ENCODE data around the gene MATN1. TPM values are rescaled to one million over a fixed set of nuclear protein-coding genes. Genes with fewer than 3 reads are reported as not detected.
"Not testable (repeated sequence)": the region's sequence is repeated elsewhere in the genome, so short reads cannot be mapped to it uniquely, and the experiment has no call there.

Gene MATN1
- total RNA-seq, 2 donors from 2014 or later, result 0.31 to 0.66 TPM

DNA sequence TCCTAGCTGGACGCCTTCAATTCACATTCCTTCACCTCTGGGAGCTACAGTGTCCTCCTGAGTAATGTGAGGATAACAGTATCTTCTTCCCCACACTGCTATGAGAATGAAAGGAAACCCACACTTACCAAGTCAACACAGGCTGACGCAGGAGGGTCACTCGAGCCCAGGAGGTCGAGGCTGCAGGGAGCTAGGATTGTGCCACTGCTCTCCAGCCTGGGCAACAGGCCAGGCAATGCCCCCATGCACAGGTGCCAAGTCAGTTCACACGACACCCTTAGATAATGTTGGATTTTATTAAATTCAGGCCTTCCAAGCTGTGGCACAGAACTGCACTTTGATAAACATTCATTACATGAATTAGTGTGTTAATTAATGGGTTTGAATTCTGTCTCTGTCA is 31.9 kb downstream of the MATN1 start:
- no peaks in the 10 kb centered on the region for H3K9me3 Mint-ChIP-seq
- no peak overlapping the region for H3K27ac Mint-ChIP-seq
- DNase-seq (ENCODE audit: low spot score in 2 of 2) (peak in 1 of 2 donors; percentile 47), ATAC-seq (no peak)
- H3K36me3 Mint-ChIP-seq, result no peaks in the 10 kb centered on the region

DNA sequence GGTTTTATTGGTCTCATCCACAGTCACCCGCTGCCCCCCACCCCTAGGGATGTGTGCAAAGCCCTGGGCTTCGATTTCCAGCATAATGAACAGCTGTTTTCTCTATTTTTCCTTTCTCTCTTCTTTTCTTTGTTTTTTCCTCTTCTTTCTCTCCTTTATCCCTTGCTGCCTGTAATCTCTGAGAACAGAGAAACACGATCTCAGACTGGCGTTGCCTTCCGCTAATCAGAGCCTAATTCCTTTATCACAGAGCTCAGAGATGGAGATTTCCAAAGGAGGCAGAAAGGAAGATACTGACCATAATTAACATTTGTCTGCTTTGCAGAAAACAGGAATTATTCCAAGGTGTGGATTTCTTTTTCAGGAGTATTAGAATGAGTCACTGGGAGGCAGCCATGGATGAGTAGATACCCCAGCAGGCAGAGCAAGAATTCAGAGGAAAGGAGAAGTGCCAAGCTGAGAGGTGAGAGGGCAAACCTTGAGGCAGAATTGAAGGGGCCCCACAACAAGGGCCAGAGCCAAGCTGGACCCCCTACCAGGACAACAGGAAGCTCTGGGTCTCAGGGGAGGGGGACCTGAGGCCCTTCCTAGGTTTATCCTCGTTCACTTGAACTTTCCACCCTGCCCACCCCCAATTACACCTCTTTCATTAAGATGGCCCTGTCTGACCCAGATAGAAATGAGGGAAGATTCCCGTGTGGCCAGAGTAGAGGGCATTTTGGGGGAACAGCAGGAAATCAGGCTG is 33.3 kb downstream of the MATN1 start:
- H3K9me3 Mint-ChIP-seq, result no peaks in the 10 kb centered on the region
- no peak for DNase-seq (ENCODE audit: low spot score in 2 of 2)
- H3K36me3 Mint-ChIP-seq, result no peaks in the 10 kb centered on the region
- H3K27ac Mint-ChIP-seq, result peak overlapping the region in 1 of 2 donors; percentile 46
- ATAC-seq, result no peak

- DNase-seq (ENCODE audit: low spot score in 2 of 2) (peak in 1 of 2 donors; percentile 44), ATAC-seq (no peak)
- no peaks in the 10 kb centered on the region for H3K9me3 Mint-ChIP-seq
- H3K36me3 Mint-ChIP-seq, result no peaks in the 10 kb centered on the region
- H3K27ac Mint-ChIP-seq, result no peak overlapping the region
Measured at GRCh38 chr1:30688920-30689794, 34.2 kb downstream of the MATN1 start.

- DNase-seq (ENCODE audit: low spot score in 2 of 2), result peak in 1 of 2 donors; percentile 37
- H3K9me3 Mint-ChIP-seq, ATAC-seq, H3K27ac Mint-ChIP-seq, H3K36me3 Mint-ChIP-seq: not testable (repeated sequence)
Measured at GRCh38 chr1:30688516-30688915, 34.9 kb downstream of the MATN1 start.

- Mint-ChIP-seq H3K9me3 (no peaks in the 10 kb centered on the region), H3K27ac (no peak overlapping the region), H3K36me3 (no peaks in the 10 kb centered on the region)
- DNase-seq (ENCODE audit: low spot score in 2 of 2), result peak in 1 of 2 donors; percentile 37
- no peak for ATAC-seq
Measured at GRCh38 chr1:30687886-30688285, 35.5 kb downstream of the MATN1 start.

- peak in 1 of 2 donors; percentile 38 for DNase-seq (ENCODE audit: low spot score in 2 of 2)
- no peak for ATAC-seq
- H3K36me3 Mint-ChIP-seq, result no peaks in the 10 kb centered on the region
- no peaks in the 10 kb centered on the region for H3K9me3 Mint-ChIP-seq
- H3K27ac Mint-ChIP-seq, result no peak overlapping the region
Measured at GRCh38 chr1:30686236-30686935, 37.0 kb downstream of the MATN1 start.

- Mint-ChIP-seq H3K9me3 (no peaks in the 10 kb centered on the region), H3K36me3 (no peaks in the 10 kb centered on the region), H3K27ac (no peak overlapping the region)
- DNase-seq (ENCODE audit: low spot score in 2 of 2) (peak in 1 of 2 donors; percentile 39), ATAC-seq (no peak)
Measured at GRCh38 chr1:30685796-30686165, 37.6 kb downstream of the MATN1 start.

DNA sequence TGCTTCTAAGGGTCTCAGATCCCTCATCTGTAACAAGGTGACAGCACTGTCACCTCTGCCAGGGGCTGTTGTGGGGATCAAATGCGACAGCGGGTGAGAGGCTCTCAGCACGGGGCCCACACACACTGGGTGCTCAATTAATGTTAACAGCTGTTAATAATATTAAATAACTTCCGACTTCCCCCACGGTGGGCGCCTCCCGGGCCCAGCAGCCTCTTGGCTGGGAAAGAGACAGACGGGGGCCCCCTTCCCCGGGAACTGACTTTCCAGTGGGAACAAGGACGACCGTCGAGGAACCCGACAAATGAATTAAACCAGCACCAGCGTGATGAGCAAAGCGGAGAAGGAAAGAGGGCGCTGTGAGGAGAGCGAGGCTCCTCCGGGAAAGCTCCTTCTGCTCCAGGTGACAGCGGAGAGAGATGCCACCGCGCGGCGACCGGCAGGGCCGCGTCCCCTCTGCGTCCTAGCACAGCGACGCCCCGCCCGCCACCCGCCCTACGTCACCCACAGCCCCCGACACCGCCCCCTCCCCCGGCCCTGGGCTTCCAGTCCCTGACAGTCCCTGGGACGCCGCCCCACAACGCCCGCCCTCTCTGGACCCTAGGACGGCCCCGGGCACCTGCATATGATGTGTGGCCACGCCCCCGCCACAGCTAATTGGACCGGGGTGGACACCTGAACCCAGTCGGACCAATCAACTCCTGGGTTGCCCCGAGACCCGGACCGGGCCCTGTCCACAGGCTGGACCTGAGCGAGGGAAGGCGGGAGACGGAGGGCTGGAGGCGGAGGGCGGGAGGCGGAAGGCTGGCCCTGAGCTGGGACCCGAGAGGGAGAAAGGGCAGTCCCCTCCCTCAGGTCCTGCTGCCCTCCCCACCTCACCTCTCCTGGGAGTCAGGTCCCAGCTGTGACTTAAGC is 38.2 kb downstream of the MATN1 start:
- DNase-seq (ENCODE audit: low spot score in 2 of 2) (peak in 1 of 2 donors; percentile 53), ATAC-seq (peak; percentile 78 to 82)
- H3K9me3 Mint-ChIP-seq, result no peaks in the 10 kb centered on the region
- H3K27ac Mint-ChIP-seq, result no peak overlapping the region
- H3K36me3 Mint-ChIP-seq, result no peaks in the 10 kb centered on the region

DNA sequence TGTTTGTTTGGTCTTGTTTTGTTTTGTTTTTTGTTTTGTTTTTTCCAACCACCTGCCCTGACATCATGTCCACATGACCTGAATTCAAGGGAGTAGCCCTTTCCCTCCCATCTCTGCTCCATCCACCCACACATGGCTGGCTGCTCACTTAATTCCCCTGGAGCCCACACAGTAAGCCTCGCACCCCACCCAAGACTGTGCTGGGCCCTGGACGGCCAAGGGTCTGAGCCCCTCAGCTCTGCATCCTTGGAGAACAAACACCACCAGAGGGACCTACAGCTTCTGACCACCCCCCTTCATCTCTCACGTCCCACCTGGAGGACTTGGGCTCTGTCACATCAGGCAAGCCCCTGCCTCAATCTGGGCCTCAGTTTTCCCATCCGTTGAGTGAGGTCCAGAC is 39.1 kb downstream of the MATN1 start:
- DNase-seq (ENCODE audit: low spot score in 2 of 2), result peak in 1 of 2 donors; percentile 21
- Mint-ChIP-seq H3K27ac (no peak overlapping the region), H3K9me3 (no peaks in the 10 kb centered on the region), H3K36me3 (no peaks in the 10 kb centered on the region)
- ATAC-seq, result no peak

DNA sequence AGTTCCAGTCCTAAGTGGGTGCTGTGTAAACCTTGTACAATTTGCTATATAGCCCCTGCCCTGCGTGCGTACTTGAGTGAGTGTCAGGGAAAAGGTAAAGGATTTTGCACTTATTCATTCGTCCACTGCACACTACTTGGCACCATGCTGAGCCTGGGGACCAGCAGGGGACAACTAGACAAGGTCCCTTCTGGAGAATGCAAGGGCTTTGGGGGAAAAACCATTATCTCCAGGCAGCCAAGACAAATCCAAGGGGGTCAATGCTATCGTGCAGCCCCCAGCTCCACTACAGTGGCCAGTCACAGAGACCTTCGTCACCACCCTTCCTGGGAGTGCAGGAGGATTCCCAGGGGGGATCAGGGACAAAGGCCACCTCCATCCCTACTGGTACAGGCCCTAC is 39.7 kb downstream of the MATN1 start:
- Mint-ChIP-seq H3K36me3 (no peaks in the 10 kb centered on the region), H3K9me3 (no peaks in the 10 kb centered on the region), H3K27ac (no peak overlapping the region)
- ATAC-seq, result no peak
- DNase-seq (ENCODE audit: low spot score in 2 of 2), result peak in 1 of 2 donors; percentile 35

GRCh38 chr1:30682396-30683275 is 40.7 kb downstream of the MATN1 start:
- no peaks in the 10 kb centered on the region for H3K36me3 Mint-ChIP-seq
- H3K27ac Mint-ChIP-seq, result no peak overlapping the region
- DNase-seq (ENCODE audit: low spot score in 2 of 2) (no peak), ATAC-seq (no peak)
- no peaks in the 10 kb centered on the region for H3K9me3 Mint-ChIP-seq

DNA sequence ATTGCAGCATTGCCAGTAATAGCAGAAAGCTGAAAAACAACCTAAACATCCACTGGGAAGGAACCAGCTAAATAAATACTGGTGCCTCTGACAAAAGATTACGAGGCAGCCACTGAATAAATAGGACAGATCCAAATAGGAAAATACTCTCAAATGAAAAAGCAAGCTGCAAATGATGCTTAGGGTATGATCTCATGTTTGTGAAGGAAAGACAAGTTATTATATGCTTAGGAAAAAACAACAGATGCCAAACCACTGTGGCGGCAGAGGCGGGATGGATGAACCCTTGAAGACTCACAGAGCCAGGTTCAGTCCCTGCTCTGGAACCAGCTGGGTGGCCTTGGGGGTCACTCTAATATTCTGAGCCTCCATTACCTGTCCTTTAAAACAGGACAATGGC is 41.6 kb downstream of the MATN1 start:
- DNase-seq (ENCODE audit: low spot score in 2 of 2) (peak in 1 of 2 donors; percentile 26), ATAC-seq (no peak)
- H3K9me3 Mint-ChIP-seq, result no peaks in the 10 kb centered on the region
- no peak overlapping the region for H3K27ac Mint-ChIP-seq
- no peaks in the 10 kb centered on the region for H3K36me3 Mint-ChIP-seq

DNA sequence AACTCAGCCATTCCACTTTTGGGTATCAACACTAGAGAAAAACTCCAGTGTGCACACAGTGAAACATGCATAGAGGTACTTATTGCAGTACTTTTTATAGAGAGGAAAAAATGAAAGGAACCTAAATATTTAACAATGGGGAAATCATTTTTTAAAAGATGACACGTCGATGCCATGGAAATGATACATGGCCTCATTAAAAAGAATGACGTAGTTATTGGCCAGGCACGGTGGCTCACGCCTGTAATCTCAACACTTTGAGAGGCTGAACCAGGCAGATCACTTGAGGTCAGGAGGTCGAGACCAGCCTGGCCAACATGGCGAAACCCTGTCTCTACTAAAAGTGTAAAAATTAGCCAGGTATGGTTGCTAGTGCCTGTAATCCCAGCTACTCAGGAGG is 42.5 kb downstream of the MATN1 start:
- no peak overlapping the region for H3K27ac Mint-ChIP-seq
- ATAC-seq (no peak), DNase-seq (ENCODE audit: low spot score in 2 of 2) (no peak)
- no peaks in the 10 kb centered on the region for H3K36me3 Mint-ChIP-seq
- no peaks in the 10 kb centered on the region for H3K9me3 Mint-ChIP-seq

GRCh38 chr1:30680429-30680828 is 43.0 kb downstream of the MATN1 start:
- Mint-ChIP-seq H3K9me3 (no peaks in the 10 kb centered on the region), H3K36me3 (no peaks in the 10 kb centered on the region), H3K27ac (no peak overlapping the region)
- ATAC-seq (no peak), DNase-seq (ENCODE audit: low spot score in 2 of 2) (no peak)

GRCh38 chr1:30679976-30680305 is 43.4 kb downstream of the MATN1 start:
- ATAC-seq (no peak), DNase-seq (ENCODE audit: low spot score in 2 of 2) (no peak)
- Mint-ChIP-seq H3K27ac (no peak overlapping the region), H3K36me3 (no peaks in the 10 kb centered on the region), H3K9me3 (no peaks in the 10 kb centered on the region)

All from activated naive CD4-positive, alpha-beta T cell treated with anti-CD3 and anti-CD28 coated beads, Interleukin-2, amount 50 U/mL, for 72 hours (primary cell).